Stimulated activated CD4-positive, alpha-beta T cell treated with anti-CD3 and anti-CD28 coated beads, TNF-alpha, amount 100 ng/mL, for 48 hours (primary cell): ENCODE data around the gene PDZD7.
A peak's percentile ranks its signal among the peaks of the same experiment; 100 is the strongest.

Source experiments
- DNase-seq, 3 donors: peaks; one replicate each; pipeline ENCODE4 v3.0.0-alpha.2; 2020; ENCODE audit warnings: low read depth in 3 of 3

PDZD7 gene

GRCh38 chr10:101061624-101062231 lies 30.8 kb upstream of the PDZD7 start, which contains the start of gene KAZALD1:
Gene KAZALD1 (plus strand): TSS chr10:101061989. CDS start chr10:101062593, 604 bp downstream.
- DNase-seq: no peak

- DNase-seq: peak; percentile 81 to 92 (median 83)
Measured at GRCh38 chr10:101060951-101061623, 30.2 kb upstream of the PDZD7 start.

- DNase-seq: peak; percentile 75 to 90 (median 89)
Measured at GRCh38 chr10:101060036-101060950, 29.4 kb upstream of the PDZD7 start.

GRCh38 chr10:101056365-101057151 lies 25.6 kb upstream of the PDZD7 start:
- no peak for DNase-seq

DNA sequence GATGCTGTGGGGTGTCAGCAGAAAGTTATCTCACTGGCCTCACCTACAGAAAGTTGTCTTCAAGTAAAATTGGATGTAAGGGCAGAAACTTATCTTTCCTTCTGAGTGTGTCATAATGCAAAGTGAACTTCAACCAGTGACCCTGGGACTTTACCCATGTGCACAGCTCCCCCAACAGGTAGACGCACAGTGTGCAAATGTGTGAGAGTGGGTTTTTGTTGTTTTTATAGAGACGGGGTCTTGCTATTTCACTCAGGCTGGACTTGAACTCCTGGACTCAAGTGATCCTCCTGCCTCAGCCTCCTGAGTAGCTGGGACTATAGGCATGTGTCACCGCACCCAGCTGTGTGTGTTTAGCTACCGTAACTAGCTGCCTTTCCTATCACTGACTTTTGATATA lies 24.5 kb upstream of the PDZD7 start:
- DNase-seq: no peak

GRCh38 chr10:101054876-101055275 lies 23.9 kb upstream of the PDZD7 start:
- DNase-seq: no peak

- DNase-seq: no peak
Measured at GRCh38 chr10:101054351-101054750, 23.4 kb upstream of the PDZD7 start.

DNA sequence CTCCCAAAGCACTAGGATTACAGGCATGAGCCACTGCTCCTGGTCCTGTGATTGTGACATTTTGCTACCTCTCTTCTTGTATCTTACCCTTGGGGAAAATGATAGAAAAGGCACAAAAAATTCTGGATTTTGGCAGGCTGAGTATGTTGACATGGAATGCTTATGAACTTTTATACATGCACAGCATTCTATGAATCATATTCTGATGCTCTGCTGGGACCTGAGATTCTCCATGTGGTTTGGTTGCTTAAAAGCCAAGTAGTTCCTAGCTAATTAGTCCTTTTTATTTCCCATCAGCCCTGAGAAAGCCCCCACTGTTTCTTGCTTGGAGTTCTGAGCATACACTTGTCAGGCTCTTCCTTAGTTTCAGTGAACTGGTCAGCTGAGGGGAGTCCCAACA lies 22.6 kb upstream of the PDZD7 start:
- no peak for DNase-seq

GRCh38 chr10:101052285-101052684 lies 21.4 kb upstream of the PDZD7 start:
- DNase-seq: no peak

DNA sequence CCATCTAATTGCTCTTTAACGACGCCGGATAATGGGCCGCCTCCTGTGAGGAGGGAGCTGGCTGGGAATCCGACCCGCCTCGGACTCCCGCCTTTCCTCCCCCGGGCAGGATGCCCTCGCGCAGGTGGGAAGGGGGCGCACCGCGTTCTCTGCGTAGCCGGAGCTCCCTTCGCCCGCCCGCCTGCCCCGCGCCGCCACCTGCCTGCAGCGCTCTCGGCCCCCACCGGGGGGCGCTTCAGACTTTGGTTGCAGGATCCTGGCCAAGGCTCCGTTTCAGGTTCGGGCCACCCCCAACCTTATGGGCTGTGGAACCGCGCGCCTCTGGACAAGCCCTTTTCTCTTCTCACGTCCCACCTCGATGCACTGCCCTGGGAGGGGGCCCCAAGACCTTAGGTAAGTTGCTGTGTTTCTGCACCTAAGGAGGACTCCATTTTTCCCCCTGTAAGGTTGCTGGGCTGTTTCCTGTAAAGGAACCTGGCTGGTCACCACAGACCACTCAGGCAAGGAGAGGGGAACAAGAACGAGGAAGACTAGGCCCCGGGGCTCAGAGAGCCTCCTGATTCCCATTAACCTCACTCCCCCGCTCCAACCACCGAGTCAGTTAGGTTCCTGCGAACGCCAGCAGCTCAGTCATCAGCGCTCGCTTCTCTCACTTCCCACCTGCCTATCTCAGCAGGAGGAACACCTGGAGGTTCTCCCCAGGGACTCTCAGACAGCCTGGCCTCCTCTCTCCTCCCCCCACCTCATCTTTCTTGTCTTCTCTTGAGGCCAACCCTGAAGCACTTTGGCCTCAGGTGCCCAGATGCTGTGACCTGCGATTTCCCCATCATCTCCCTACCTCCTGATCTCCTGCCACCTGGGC lies 19.5 kb upstream of the PDZD7 start:
- peak in 2 of 3 donors; percentile 59 to 71 for DNase-seq

DNA sequence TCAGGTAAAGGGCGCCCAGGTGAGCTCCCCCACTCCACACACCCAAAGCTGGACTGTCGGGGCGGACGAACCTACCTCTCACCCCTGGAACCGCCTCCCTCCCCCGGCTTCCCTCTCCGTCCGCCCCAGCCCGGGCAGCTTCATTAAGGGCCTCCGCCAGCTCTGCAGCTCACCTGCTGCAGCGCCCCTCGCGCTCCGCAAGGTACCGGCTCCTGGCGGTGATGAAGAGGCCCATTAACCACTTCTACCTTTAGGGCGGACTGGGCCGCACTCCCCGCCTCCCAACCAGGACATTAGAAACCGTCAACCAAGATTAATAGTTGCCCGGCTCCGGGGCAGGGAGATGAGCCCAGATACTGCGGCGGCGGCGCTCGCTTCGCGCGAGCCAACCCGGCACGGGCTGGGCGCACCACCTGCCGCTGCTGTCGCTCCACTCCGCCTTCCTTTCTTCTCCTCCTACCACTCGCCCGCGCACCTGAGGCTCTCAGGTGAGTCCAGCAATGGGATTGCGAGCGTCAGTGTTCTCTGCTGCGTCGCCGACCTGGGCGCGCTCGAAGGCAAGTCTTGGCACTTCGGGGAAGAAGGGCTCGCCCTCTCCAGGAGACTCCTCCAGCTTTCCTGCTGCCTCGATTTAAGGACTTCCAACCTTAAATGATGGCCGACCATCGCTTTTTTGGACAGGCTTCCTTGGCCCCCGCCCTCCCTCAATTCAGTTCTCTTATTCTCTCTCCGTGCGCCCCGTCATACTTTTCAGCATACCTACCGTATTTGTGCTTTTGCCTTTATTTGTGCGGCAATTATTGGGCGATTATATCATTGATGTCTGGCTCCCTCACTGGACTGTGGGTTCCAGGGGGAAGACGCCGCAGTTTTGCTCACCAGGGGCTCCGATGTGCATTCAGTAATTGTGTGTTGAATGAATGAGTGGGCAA lies 17.3 kb upstream of the PDZD7 start:
- no peak for DNase-seq

- no peak for DNase-seq
Measured at GRCh38 chr10:101047268-101047667, 16.3 kb upstream of the PDZD7 start.

GRCh38 chr10:101046332-101047238 lies 15.7 kb upstream of the PDZD7 start:
- DNase-seq: no peak

- no peak for DNase-seq
Measured at GRCh38 chr10:101044117-101044516, 13.2 kb upstream of the PDZD7 start.

- DNase-seq: no peak
Measured at GRCh38 chr10:101043363-101043707, 12.4 kb upstream of the PDZD7 start.

DNA sequence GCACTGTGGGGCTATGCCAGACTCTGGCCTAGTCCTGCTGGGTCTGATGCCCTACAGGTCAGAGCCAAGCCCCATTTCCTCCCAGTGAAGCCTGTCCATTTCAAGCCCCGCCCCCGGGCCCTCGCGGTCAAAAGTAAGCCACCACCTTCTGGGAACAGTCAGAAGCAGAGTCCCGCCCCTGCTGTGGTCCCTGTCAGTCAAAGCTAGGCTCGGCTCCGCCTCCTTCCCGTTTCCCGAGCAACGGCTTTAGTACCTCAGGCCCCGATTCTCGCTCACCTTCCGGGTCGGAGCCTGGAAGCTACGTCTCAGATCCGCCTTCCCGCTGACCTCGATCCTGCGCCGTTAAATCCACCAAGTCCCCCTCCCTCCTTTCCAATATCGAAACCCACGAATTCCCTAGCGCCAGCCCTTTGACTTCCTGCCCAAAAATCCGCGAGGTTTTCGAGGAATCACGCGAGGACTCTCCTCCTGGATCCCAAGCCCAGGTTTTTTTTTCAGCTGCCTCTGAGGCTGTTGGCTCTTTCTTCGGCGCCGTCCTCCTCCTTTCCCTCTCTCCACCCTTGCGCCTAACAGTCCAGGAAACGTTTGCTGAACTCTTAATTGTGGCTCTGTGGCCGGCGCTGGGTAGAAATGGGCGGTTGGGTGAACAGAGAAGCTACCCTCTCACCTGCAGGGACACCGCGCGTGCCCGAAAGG lies 11.9 kb upstream of the PDZD7 start:
- peak; percentile 78 to 90 (median 84) for DNase-seq

- DNase-seq: no peak
Measured at GRCh38 chr10:101042118-101042517, 11.2 kb upstream of the PDZD7 start.

DNA sequence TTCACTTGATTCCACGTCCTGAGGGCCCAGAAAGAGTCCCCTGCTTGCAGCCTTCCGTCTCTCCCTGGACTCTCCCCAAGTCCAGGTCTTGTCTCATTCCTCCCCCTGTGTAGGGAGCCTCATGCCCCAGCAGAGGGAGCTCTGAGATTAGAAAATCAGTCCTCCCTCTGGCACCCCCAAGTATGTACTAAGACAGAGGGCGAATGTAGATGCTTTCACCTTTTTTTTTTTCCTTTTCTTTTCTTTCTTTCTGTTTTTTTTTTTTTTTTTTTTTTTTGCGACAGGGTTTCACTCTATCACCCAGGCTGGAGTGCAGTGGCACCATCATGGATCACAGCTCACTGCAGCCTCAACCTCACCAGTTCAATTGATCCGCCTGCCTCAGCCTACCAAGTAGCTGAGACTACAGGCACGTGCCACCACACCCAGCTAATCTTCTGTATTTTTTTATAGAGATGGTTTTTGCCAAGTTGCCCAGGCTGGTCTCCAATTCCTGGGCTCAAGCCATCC lies 10.4 kb upstream of the PDZD7 start:
- peak; percentile 42 to 60 (median 49) for DNase-seq
